HG02870 (cell line): ENCODE results near the gene CFDP1.

Experiments
- ATAC-seq: cut with Tn5 transposase; IDR thresholded peaks from one replicate; pipeline ENCODE4 v1.9.1; 2021; ENCODE audit warnings: mild to moderate bottlenecking, moderate library complexity; ENCODE audit not compliant: unreplicated experiment

CFDP1 gene

DNA sequence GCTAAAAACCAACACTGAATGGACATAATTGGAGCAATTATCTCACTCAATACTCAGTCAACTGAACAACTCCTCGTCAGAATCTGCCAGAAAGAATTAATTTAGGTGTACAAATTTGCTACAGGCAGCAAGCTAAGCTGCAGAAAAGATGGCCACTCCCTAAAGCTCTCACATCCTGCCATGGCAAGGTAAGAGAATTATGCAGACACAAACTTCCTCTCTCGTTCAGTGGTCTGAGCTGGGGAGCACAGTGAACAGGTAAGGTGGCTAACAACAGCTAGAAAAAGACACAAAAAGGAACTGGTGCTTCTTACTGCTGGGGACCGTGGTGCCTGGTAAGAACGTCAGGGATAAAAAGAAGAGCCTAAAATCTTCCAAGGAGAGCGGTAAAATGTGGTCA lies 107.0 kb downstream of the CFDP1 start:
- no peak for ATAC-seq

GRCh38 chr16:75323933-75324332 lies 109.4 kb downstream of the CFDP1 start:
- ATAC-seq, result no peak

GRCh38 chr16:75323198-75323597 lies 110.1 kb downstream of the CFDP1 start:
- ATAC-seq, result no peak

DNA sequence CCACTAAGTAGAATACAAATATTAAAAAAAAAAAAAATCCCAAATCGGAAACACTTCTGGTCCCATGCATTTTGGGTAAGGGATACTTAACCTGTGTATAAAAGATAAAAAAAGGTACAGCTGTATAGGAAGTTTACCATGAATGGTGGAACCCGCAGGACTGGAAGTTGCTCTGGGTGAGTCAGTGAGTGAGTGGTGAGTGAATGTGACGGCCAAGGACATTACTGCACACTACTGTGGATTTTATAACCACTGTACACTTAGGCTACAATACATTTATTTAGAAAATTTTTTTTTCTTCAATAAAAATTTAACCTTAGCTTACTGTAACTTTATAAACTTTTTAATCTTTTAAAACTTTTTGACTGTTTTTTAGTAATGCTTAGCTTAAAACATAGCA lies 110.6 kb downstream of the CFDP1 start:
- no peak for ATAC-seq

DNA sequence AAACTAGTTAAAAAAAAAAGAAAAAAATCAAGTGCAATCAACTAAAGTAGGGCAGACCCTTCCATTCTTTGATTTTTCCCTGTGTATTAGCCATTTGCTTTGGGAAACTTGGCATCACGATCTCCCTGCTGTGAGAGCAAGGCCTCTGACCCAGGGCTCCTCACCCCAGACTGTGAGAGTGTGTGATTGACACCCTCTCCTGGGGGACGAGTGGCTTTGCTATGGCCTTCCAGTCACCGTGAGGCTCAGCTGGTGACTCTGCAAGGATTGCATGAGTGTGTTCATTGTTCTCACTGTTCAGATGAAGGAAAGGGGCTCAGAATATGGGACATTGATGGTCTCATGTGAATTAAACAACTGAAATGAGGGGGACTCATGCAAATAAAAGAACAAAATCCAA lies 112.9 kb downstream of the CFDP1 start:
- no peak for ATAC-seq

- peak; percentile 75 for ATAC-seq
Measured at GRCh38 chr16:75319513-75320411, 113.5 kb downstream of the CFDP1 start.

- ATAC-seq, result no peak
Measured at GRCh38 chr16:75318737-75319136, 114.6 kb downstream of the CFDP1 start.

GRCh38 chr16:75317532-75317931 lies 115.8 kb downstream of the CFDP1 start:
- no peak for ATAC-seq

DNA sequence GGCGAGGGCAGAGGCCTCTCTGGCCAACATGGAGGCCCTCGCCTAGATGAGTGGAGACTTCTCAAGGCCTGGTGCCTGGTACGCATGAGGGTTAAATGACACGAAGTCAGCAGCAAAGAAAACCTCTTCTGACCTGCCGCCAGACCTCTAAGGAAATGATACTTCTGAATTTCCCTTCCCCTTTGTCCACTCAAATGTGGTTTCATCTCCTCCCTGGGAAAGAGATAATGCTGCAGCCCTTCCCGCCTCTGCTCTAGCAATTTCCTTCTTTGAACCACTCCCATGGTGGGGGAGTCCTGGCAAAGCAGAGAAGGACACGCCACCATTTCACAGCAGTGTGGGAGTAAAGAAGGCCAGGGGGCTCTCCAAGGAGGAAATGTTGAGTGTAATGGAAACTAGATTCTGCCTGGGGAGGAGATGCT lies 116.2 kb downstream of the CFDP1 start:
- no peak for ATAC-seq

DNA sequence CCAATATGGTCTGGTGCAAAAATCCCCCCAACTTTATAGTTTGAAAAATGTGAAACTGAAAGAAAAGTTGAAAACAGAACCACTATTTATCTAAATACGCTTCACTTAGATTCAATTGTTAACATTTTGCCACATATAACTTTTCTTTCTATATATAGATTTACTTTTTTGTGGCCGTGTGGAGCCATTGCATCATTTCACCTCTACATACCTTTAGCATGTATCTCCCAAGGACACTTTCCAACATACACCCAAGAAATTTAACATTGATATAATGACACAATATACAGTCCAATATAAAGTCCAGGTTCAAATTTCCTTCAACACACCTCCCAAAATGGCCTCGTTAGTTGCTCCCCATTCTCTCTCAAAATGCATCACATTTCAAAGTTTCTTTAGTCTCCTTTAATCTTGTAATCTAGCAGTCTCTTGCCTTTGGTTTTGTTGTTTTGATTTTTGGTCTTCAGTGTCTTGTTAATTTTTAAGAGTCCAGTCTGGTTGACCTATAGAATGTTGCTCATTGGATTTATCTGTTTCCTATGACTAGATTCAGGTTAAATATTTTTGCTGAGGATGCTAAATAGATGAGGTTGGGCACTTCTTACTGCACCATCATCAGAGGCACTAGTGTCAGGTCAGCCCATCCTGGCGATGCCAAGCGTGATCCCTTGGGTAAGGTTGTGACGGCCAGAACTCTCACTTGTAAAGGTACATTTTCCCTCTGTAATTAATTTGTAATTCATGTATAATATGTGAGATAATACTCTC lies 117.6 kb downstream of the CFDP1 start:
- ATAC-seq, result no peak

DNA sequence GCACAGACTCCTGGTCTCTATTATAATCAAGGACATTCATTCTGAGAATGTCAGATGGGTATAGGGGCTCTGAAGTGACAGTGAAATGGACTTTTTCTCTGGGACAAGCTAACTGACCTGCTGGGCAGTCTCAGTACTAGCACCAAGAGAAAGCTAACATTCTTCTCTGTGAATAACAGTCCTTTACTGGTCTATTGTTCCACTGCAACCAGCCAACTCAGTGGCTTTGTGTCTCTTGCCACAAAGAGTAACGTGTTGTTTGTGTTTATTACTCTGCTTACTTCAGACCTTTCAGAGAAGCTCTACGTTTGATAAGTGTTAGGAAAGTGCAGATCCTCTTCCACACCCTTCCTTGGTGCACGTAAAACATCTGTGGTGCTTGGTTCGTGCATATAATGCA lies 120.4 kb downstream of the CFDP1 start:
- ATAC-seq, result no peak

DNA sequence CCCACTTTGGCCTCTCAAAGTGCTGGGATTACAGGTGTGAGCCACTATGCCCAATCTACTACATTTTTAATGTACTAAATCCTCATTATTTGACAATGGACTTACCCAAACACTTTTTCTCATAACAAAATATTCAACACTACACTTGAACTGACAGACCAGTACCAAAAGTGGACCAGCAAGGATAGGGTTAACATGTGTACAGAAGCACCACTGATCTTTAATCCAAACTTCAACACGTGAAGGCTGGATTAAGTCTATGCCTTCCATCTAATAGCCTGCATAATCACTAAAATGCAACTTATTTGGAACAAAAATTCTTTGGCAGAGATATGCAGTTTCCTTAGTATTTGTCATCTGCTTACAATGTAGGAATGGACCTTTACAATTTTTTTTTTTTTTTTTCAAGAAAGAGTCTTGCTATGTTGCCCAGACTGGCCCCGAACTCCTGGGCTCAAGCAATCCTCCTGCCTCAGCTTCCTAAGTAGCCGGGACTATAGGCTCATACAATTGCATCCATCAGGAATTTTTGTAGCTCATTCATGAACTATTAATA lies 121.8 kb downstream of the CFDP1 start:
- no peak for ATAC-seq

DNA sequence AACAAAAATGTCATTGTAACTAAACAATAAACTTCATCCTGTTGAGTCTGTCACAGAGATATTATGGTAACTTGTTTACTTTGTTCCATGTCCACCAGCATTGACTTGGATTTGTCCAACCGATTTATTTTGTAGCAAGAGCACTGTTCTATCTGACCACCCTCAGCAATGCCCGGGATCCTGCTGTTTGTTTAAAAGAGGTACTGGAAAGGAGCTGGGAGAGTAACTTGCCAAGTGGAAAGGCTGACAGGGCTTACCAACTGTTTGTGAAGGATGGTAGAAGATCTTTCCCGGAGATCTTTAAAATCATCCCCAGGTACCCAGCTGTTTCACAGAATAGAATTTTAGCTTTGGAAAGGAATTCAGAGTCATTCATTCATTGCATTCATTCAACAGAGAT lies 122.8 kb downstream of the CFDP1 start:
- ATAC-seq, result no peak

GRCh38 chr16:75309899-75310430 lies 123.3 kb downstream of the CFDP1 start:
- ATAC-seq, result no peak

DNA sequence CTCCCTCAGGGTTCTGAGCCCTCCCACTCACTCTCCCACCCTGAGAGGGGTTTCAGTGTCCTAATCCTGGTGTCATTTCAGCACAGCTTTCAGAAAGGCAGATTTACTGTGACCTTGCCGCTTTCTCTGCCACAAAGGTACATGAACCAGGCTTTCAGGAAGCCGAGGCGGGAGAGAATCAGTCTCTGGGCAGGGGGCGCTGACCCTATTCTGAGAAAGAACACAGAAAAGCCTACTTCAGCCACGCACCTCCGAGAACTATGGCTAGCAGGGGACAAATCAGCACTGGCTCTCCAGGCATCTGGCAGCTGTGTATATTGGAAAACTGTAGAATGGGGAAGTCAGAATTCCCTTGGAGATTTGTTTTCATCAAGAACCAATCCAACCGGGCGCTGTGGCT lies 124.1 kb downstream of the CFDP1 start:
- no peak for ATAC-seq

- ATAC-seq, result no peak
Measured at GRCh38 chr16:75308011-75308410, 125.3 kb downstream of the CFDP1 start.

DNA sequence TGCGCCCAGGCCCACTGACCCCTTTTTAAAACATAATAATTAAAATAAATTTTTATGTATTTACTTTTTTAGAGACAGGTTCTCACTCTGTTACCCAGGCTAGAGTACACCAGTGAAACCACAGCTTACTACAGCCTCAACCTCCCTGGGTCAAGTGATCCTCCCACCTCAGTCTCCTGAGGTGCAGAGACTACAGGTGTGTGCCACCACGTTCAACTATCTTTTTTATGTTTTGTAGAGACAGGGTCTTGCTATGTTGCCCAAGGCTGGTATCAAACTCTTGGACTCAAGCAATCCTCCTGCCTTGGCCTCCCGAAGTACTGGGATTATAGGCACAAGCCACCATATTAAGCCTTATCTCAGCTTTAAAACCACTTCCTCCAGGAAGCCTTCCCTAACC lies 125.8 kb downstream of the CFDP1 start:
- ATAC-seq, result no peak

DNA sequence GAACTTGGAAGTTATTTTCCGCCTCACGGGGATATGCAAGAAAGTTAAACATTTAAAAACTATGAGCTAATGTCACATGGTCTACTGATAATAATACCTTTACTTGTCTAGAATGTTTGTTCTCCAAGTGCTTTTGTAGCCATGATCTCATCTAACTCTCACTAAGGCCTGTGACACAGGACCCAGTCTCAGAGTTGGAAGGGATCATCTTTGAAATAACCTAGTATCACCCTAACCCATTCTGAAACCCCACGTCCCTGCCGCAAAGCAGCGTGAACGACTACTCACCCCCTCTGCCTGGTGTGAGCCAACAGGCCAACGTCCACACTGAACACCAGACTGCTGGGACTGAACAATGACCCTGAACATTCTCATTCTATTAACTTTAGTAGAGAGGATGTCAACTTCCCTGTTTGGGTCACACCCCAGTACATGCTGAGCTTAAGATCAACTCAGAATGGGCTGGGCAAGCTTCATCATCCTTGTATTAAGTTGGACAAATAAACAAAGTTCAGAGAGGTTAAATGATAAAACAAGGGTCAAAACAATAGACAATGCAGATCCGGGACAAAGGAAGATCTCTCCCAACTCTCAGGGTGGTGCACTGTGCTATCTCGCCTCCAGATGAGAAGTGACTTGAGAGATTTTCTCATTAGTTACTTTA lies 127.1 kb downstream of the CFDP1 start:
- ATAC-seq, result no peak

- no peak for ATAC-seq
Measured at GRCh38 chr16:75305364-75306098, 127.8 kb downstream of the CFDP1 start.
